SJSA1 (cell line): ENCODE data around the gene INTS11. TPM values are rescaled to one million over a fixed set of nuclear protein-coding genes. Genes with fewer than 3 reads are reported as not detected.

ENCODE experiments used
- DNase-seq, 2 experiments: peaks; one replicate each; pipeline ENCODE4 v3.0.0-alpha.2; 2015 to 2020; ENCODE audit warnings: low spot score in 2 of 2, low read depth in 1 of 2
- H3K27ac ChIP-seq: fragments of 250-450 bp; sonication (Bioruptor Pico); 2 replicates; pipeline ENCODE4 v1.5.1; 2020; ENCODE audit warnings: mild to moderate bottlenecking, moderate library complexity
- H3K27me3 ChIP-seq: fragments of 250-450 bp; sonication (Bioruptor Pico); replicated peaks from 2 replicates; pipeline ENCODE4 v1.5.1; 2020; ENCODE audit warnings: mild to moderate bottlenecking, moderate library complexity
- H3K36me3 ChIP-seq: fragments of 250-450 bp; sonication (Bioruptor Pico); 2 replicates; pipeline ENCODE4 v1.5.1; 2020; ENCODE audit warnings: mild to moderate bottlenecking
- H3K4me1 ChIP-seq: fragments of 250-450 bp; sonication (Bioruptor Pico); replicated peaks from 2 replicates; pipeline ENCODE4 v1.6.1; 2021; ENCODE audit warnings: mild to moderate bottlenecking
- H3K4me3 ChIP-seq: fragments of 250-450 bp; sonication (Bioruptor Pico); 2 replicates; pipeline ENCODE4 v1.5.1; 2020; ENCODE audit warnings: mild to moderate bottlenecking
- H3K9me3 ChIP-seq: fragments of 250-450 bp; sonication (Bioruptor Pico); replicated peaks from 2 replicates; pipeline ENCODE4 v1.5.1; 2020; ENCODE audit warnings: mild to moderate bottlenecking
- total RNA-seq: library from RNA; depleted of rRNA; stranded (reverse); fragments of >200 nt; shearing (Covaris generic); gene quantifications from 2 replicates; pipeline ENCODE4 v1.2.3, GENCODE V29; 2014

The INTS11 gene
- total RNA-seq, 1 experiment from 2014 or later = 81.0 TPM

DNA sequence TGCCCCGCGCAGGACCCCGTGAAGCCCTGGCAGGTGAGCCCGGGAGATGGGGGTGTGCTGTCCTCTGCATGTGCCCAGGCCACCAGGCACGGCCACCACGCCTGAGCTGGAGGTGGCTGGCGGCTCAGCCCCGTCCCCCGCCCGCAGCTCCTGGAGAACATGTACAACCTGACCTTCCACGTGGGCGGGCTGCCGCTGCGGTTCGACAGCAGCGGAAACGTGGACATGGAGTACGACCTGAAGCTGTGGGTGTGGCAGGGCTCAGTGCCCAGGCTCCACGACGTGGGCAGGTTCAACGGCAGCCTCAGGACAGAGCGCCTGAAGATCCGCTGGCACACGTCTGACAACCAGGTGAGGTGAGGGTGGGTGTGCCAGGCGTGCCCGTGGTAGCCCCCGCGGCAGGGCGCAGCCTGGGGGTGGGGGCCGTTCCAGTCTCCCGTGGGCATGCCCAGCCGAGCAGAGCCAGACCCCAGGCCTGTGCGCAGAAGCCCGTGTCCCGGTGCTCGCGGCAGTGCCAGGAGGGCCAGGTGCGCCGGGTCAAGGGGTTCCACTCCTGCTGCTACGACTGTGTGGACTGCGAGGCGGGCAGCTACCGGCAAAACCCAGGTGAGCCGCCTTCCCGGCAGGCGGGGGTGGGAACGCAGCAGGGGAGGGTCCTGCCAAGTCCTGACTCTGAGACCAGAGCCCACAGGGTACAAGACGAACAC, 8.5 kb upstream of the INTS11 start:
- no peak for DNase-seq

DNA sequence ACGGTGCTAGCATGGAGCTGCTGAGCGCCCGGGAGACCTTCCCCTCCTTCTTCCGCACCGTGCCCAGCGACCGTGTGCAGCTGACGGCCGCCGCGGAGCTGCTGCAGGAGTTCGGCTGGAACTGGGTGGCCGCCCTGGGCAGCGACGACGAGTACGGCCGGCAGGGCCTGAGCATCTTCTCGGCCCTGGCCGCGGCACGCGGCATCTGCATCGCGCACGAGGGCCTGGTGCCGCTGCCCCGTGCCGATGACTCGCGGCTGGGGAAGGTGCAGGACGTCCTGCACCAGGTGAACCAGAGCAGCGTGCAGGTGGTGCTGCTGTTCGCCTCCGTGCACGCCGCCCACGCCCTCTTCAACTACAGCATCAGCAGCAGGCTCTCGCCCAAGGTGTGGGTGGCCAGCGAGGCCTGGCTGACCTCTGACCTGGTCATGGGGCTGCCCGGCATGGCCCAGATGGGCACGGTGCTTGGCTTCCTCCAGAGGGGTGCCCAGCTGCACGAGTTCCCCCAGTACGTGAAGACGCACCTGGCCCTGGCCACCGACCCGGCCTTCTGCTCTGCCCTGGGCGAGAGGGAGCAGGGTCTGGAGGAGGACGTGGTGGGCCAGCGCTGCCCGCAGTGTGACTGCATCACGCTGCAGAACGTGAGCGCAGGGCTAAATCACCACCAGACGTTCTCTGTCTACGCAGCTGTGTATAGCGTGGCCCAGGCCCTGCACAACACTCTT, 7.7 kb upstream of the INTS11 start:
- Histone ChIP-seq H3K27me3 (no peaks in the 10 kb centered on the region), H3K4me1 (peaks cover 12% of the 10 kb centered on the region), H3K4me3 (no peak overlapping the region), H3K36me3 (peaks cover 48% of the 10 kb centered on the region), H3K27ac (no peak overlapping the region), H3K9me3 (peaks cover 3% of the 10 kb centered on the region)
- DNase-seq = no peak

More for the DNA sequence above, 8.5 kb upstream of the INTS11 start:
- Histone ChIP-seq H3K4me1 (peaks cover 12% of the 10 kb centered on the region), H3K9me3 (peaks cover 3% of the 10 kb centered on the region), H3K27ac (no peak overlapping the region), H3K36me3 (peaks cover 47% of the 10 kb centered on the region), H3K27me3 (no peaks in the 10 kb centered on the region), H3K4me3 (no peak overlapping the region)

DNA sequence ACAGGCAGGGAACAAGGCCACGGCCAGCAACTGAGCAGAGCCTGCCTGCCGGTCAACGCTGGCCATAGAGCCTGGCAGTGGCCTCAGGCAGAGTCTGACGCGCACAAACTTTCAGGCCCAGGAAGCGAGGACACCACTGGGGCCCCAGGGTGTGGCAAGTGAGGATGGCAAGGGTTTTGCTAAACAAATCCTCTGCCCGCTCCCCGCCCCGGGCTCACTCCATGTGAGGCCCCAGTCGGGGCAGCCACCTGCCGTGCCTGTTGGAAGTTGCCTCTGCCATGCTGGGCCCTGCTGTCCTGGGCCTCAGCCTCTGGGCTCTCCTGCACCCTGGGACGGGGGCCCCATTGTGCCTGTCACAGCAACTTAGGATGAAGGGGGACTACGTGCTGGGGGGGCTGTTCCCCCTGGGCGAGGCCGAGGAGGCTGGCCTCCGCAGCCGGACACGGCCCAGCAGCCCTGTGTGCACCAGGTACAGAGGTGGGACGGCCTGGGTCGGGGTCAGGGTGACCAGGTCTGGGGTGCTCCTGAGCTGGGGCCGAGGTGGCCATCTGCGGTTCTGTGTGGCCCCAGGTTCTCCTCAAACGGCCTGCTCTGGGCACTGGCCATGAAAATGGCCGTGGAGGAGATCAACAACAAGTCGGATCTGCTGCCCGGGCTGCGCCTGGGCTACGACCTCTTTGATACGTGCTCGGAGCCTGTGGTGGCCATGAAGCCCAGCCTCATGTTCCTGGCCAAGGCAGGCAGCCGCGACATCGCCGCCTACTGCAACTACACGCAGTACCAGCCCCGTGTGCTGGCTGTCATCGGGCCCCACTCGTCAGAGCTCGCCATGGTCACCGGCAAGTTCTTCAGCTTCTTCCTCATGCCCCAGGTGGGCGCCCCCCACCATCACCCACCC, 6.9 kb upstream of the INTS11 start, which contains the start of gene TAS1R3:
Gene TAS1R3 (plus strand): TSS at position 213 of the 898 bp plus-strand sequence. CDS start 66 bp downstream, at position 279.
- Histone ChIP-seq H3K27me3 (no peaks in the 10 kb centered on the region), H3K36me3 (peaks cover 46% of the 10 kb centered on the region), H3K4me3 (no peak within 1 kb of the TSS), H3K9me3 (peaks cover 3% of the 10 kb centered on the region), H3K27ac (no peak within 1 kb of the TSS), H3K4me1 (peaks cover 12% of the 10 kb centered on the region)
- DNase-seq = no peak

DNA sequence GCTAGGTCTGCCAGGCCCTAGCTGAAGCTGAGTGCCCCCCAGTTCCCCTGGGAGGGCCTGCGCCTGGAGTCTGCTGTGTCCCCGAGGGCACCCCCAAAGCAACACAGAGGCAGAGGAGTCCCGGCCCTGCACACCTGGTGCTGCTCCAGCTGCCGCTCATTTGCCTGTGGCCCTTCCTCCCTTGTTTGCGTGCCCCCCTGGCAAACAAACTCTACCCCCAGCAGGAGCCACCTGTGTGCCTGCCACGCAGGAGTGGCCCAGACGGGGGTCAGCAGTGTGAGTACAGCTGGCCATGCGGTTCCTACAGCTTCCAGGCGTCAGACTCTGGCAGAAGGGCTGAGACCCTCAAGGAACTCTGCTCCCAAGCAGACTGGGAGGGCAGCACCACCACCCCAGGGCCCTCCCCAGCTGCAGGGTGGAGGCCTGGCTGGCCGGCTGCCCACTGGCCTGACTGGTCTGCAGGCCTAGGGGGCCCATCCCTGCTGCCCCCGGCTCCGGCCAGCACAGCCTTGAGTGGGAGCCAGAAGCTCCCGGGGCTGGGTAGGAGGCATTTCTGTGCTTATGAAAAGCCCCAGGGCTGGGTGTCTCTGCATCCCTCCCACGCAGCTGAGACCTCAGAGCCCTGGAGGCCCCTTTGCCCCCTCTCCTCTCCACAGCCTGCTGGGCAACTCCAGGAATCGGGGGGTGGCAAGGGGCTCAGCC, 6.1 kb upstream of the INTS11 start:
- peaks cover 17% of the 10 kb centered on the region for H3K4me1 ChIP-seq
- no peak overlapping the region for H3K4me3 ChIP-seq
- peaks cover 46% of the 10 kb centered on the region for H3K36me3 ChIP-seq
- H3K27me3 ChIP-seq = no peaks in the 10 kb centered on the region
- peaks cover 3% of the 10 kb centered on the region for H3K9me3 ChIP-seq
- H3K27ac ChIP-seq = no peak overlapping the region
- no peak for DNase-seq

DNA sequence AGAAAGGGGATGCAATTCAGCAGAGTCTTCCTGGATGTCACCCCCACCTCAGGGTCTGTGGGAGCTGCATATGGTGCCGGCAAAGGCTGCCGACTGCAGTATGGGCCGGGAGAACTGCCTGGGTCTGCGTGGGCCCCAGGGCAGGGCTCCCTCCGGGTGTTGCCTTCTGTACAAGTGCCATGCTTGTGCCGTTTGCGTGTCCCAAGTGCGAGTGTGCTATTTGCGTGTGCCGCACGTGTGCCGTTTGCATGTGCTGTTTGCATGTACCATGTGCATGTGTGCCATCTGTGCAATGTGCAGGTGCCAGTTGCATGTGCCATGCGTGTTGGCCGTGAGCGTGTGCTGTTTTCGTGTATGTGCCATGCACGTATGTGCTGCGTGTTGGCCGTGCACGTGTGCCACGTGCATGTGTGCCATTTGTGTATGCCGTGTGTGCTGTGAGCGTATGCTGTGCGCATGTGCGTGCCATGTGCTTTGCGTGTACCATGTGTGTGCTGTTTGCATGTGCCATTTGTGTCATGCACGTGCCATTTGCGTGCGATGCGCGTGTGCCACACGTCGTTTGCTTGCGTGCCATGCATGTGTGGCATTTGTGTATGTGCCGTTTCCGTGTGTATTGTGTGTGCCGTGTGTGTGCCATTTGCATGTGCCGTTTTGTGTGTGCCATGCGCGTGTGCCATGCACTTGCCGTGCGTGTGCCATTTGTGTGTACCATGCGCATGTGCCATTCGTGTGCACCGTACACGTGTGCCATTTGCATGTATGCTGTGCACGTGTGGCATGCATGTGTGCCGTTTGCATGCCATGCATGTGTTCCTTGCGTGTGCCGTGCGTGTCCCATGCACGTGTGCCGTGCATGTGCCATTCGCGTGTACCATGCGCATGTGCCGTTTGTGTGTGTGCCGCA, 5.1 kb upstream of the INTS11 start:
- H3K9me3 ChIP-seq = peaks cover 3% of the 10 kb centered on the region
- H3K27me3 ChIP-seq = no peaks in the 10 kb centered on the region
- DNase-seq = no peak
- H3K27ac ChIP-seq = no peak overlapping the region
- peaks cover 25% of the 10 kb centered on the region for H3K4me1 ChIP-seq
- no peak overlapping the region for H3K4me3 ChIP-seq
- H3K36me3 ChIP-seq = peaks cover 45% of the 10 kb centered on the region

DNA sequence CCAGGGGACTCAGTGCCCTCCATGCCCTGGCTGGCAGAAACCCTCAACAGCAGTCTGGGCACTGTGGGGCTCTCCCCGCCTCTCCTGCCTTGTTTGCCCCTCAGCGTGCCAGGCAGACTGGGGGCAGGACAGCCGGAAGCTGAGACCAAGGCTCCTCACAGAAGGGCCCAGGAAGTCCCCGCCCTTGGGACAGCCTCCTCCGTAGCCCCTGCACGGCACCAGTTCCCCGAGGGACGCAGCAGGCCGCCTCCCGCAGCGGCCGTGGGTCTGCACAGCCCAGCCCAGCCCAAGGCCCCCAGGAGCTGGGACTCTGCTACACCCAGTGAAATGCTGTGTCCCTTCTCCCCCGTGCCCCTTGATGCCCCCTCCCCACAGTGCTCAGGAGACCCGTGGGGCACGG, 3.8 kb upstream of the INTS11 start:
- Histone ChIP-seq H3K27ac (no peak overlapping the region), H3K36me3 (peaks cover 43% of the 10 kb centered on the region), H3K4me1 (peaks cover 31% of the 10 kb centered on the region), H3K27me3 (no peaks in the 10 kb centered on the region), H3K4me3 (no peak overlapping the region), H3K9me3 (peaks cover 3% of the 10 kb centered on the region)
- DNase-seq = no peak

- H3K4me1 ChIP-seq = peaks cover 36% of the 10 kb centered on the region
- peaks cover 49% of the 10 kb centered on the region for H3K36me3 ChIP-seq
- no peak for DNase-seq
- no peak overlapping the region for H3K27ac ChIP-seq
- no peak overlapping the region for H3K4me3 ChIP-seq
- H3K27me3 ChIP-seq = no peaks in the 10 kb centered on the region
- H3K9me3 ChIP-seq = peaks cover 3% of the 10 kb centered on the region
Measured at GRCh38 chr1:1327291-1327690, 2.8 kb upstream of the INTS11 start.

DNA sequence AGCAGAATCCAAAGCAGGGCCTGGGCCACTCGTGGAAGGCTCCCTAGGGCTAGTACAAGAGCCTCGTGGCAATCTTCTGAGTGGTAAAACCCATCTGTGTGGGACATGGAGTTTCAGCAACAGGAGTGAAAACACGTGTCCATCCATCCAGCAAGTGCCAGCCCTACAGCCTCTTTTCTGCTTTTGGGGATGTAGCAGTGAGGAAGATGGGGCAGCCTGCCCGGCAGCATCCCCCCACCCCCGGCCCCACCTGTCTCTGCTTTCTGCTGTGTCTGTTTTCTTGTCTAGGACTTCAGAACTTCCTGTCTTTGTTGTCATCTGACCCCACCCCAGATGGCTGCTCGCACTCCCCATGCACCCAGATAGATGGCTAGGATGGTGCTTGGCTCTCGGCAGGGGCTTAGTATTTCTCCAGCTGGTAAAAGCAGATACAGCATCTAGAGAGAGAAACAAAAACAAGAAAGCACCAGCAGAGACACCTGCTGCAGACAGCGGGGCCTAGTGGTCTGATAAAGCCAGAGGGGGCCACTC, 1.7 kb upstream of the INTS11 start:
- Histone ChIP-seq H3K9me3 (peaks cover 3% of the 10 kb centered on the region), H3K4me3 (no peak overlapping the region), H3K27me3 (no peaks in the 10 kb centered on the region), H3K36me3 (peaks cover 59% of the 10 kb centered on the region), H3K27ac (no peak overlapping the region), H3K4me1 (peaks cover 35% of the 10 kb centered on the region)
- no peak for DNase-seq

DNA sequence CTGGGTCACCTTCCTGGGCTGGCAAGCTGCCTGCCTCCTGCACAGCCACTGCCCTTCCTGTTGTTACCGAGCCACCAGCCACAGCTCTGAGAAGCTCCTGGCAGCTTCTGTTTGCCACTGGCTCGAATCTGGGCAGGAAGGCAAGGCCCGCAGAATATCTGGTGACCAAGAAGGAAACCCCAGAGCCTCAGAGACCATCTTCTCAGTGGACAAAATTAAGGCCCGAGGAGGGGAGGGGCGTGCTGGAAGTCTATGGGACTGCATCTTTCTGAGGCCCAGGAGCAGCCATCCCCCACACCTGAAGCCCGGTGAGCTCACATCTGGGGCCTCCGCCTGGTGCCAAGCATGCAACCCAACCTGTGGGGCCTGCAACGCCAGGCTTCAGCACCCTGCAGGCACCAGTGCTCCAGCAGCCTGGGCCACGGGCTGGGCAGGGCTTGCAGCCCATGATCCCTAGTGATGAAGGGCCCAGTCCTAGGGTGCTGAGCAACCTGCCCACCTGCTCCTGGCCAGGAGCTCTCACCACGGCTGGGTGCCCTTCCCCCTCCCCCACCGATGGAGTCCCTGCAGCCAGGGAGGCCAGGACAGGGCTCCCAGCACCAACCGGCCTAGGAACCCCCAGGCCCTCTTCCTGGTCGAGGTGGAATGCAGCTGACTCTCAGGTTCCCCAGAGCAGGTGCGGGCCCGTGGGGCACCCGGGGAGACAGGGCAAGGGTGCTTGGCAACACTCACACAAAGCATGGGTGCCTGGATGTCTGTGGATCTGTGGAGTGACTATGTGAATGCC, 1.0 kb upstream of the INTS11 start:
- Histone ChIP-seq H3K27me3 (no peaks in the 10 kb centered on the region), H3K27ac (peak overlapping the region; percentile 55), H3K9me3 (peaks cover 3% of the 10 kb centered on the region), H3K4me1 (peaks cover 28% of the 10 kb centered on the region), H3K36me3 (peaks cover 66% of the 10 kb centered on the region), H3K4me3 (peak overlapping the region; percentile 100)
- DNase-seq = no peak

DNA sequence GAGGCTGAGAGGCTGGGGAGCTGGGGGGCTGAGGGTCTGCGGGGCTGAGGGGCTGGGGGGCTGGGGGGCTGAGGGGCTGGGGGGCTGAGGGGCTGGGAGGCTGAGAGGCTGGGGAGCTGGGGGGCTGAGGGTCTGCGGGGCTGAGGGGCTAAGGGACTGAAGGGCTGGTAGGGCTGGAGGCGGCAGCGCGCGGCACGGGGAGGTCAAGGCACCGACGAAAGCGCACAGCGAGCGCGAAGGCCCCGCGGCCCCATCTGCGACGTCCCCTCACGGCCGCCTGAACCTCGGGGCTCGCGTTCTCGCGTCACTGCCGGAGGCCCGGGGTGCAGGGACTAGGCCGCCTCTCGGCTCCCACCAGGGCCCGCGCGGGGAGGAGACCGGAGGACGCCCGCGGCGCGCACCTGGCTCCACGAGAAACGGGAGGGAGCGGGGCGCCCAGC, 356 bp downstream of the INTS11 start:
- Histone ChIP-seq H3K4me3 (peak overlapping the region; percentile 100), H3K27me3 (no peaks in the 10 kb centered on the region), H3K27ac (peak overlapping the region; percentile 75), H3K9me3 (no peaks in the 10 kb centered on the region), H3K36me3 (peaks cover 79% of the 10 kb centered on the region), H3K4me1 (peaks cover 28% of the 10 kb centered on the region)
- DNase-seq = no peak

GRCh38 chr1:1322952-1323351, 1.5 kb downstream of the INTS11 start:
- Histone ChIP-seq H3K27me3 (no peaks in the 10 kb centered on the region), H3K9me3 (no peaks in the 10 kb centered on the region), H3K4me3 (no peak overlapping the region), H3K27ac (no peak overlapping the region), H3K4me1 (peaks cover 40% of the 10 kb centered on the region), H3K36me3 (peaks cover 81% of the 10 kb centered on the region)
- DNase-seq = no peak

- DNase-seq = no peak
- no peak overlapping the region for H3K4me3 ChIP-seq
- no peaks in the 10 kb centered on the region for H3K27me3 ChIP-seq
- peaks cover 42% of the 10 kb centered on the region for H3K4me1 ChIP-seq
- H3K36me3 ChIP-seq = peaks cover 81% of the 10 kb centered on the region
- H3K27ac ChIP-seq = no peak overlapping the region
- H3K9me3 ChIP-seq = no peaks in the 10 kb centered on the region
Measured at GRCh38 chr1:1322418-1322817, 2.0 kb downstream of the INTS11 start.
